WTC11 (cell line): ENCODE measurements around the gene ATG13. TPM values are rescaled to one million over a fixed set of nuclear protein-coding genes. Genes with fewer than 3 reads are reported as not detected.
A peak's percentile ranks its signal among the peaks of the same experiment; 100 is the strongest.

Experiments
- ATAC-seq: fragments of 200-7000 bp; cut with Tn5 transposase; 2 replicates; pipeline ENCODE4 v1.10.0; 2021; ENCODE audit warnings: mild to moderate bottlenecking, moderate library complexity
- CTCF ChIA-PET: fragments of 300-600 bp; sonication (Branson Sonifier 250); formaldehyde crosslinking; loops from one replicate; lab custom pipeline; 2021; ENCODE audit warnings: antibody characterized with exemption; lab: Charles Lee
- POLR2A ChIA-PET: fragments of 350-600 bp; sonication (Branson Sonifier 250); formaldehyde crosslinking; loops from one replicate; lab custom pipeline; 2021; ENCODE audit warnings: antibody characterized with exemption; lab: Charles Lee
- DNase-seq: peaks from one replicate; pipeline ENCODE4 v3.0.0; 2021; ENCODE audit warnings: low spot score
- H3K27ac Mint-ChIP-seq: 2 replicates; pipeline ENCODE4 v1.8.0; 2021; ENCODE audit warnings: mixed read lengths
- H3K27me3 Mint-ChIP-seq: 2 replicates; pipeline ENCODE4 v1.8.0; 2021; ENCODE audit warnings: low read depth, mild to moderate bottlenecking, moderate library complexity, mixed read lengths
- H3K36me3 Mint-ChIP-seq: 2 replicates; pipeline ENCODE4 v1.8.0; 2021; ENCODE audit warnings: mixed read lengths
- H3K4me1 Mint-ChIP-seq: 2 replicates; pipeline ENCODE4 v1.8.0; 2022; ENCODE audit warnings: mixed read lengths
- H3K4me3 Mint-ChIP-seq: 2 replicates; pipeline ENCODE4 v1.8.0; 2021; ENCODE audit warnings: mild to moderate bottlenecking, moderate library complexity, mixed read lengths
- H3K9me3 Mint-ChIP-seq: 2 replicates; pipeline ENCODE4 v1.8.0; 2021; ENCODE audit warnings: mixed read lengths
- AR ChIP-seq: fragments of 250-450 bp; sonication (Bioruptor Pico); IDR thresholded peaks from 2 replicates; pipeline ENCODE4 v1.9.0; 2021; ENCODE audit warnings: mild to moderate bottlenecking
- ARID4B ChIP-seq: sonication (generic); formaldehyde crosslinking; IDR thresholded peaks from 2 replicates; pipeline ENCODE4 v1.8.0; 2023; ENCODE audit warnings: missing genetic modification reagents, mild to moderate bottlenecking, borderline replicate concordance
- ATF6 ChIP-seq: sonication (generic); formaldehyde crosslinking; IDR thresholded peaks from 2 replicates; pipeline ENCODE4 v1.8.1; 2023; ENCODE audit warnings: mild to moderate bottlenecking, missing genetic modification reagents
- CBFB ChIP-seq: sonication (generic); formaldehyde crosslinking; IDR thresholded peaks from 2 replicates; pipeline ENCODE4 v1.8.1; 2022; ENCODE audit warnings: mild to moderate bottlenecking, low read depth, missing genetic modification reagents
- E2F5 ChIP-seq: sonication (generic); formaldehyde crosslinking; IDR thresholded peaks from 2 replicates; pipeline ENCODE4 v1.8.1; 2022; ENCODE audit warnings: mild to moderate bottlenecking, moderate library complexity, missing genetic modification reagents
- ELF4 ChIP-seq: sonication (generic); formaldehyde crosslinking; IDR thresholded peaks from 2 replicates; pipeline ENCODE4 v1.8.1; 2022; ENCODE audit warnings: low read depth, mild to moderate bottlenecking, moderate library complexity, missing genetic modification reagents
- HMGA2 ChIP-seq: fragments of 250-450 bp; sonication (Bioruptor Pico); IDR thresholded peaks from 2 replicates; pipeline ENCODE4 v1.4.0; 2021; ENCODE audit warnings: mild to moderate bottlenecking, moderate library complexity
- IRF2 ChIP-seq: sonication (generic); formaldehyde crosslinking; IDR thresholded peaks from 2 replicates; pipeline ENCODE4 v1.8.0; 2022; ENCODE audit warnings: low read depth, missing genetic modification reagents, borderline replicate concordance
- MAX ChIP-seq: sonication (generic); formaldehyde crosslinking; IDR thresholded peaks from 2 replicates; pipeline ENCODE4 v1.8.0; 2022; ENCODE audit warnings: mild to moderate bottlenecking, missing genetic modification reagents
- MYBL2 ChIP-seq: sonication (generic); formaldehyde crosslinking; IDR thresholded peaks from 2 replicates; pipeline ENCODE4 v1.8.1; 2023; ENCODE audit warnings: mild to moderate bottlenecking, moderate library complexity, missing genetic modification reagents
- NFE2L1 ChIP-seq: sonication (generic); formaldehyde crosslinking; IDR thresholded peaks from 2 replicates; pipeline ENCODE4 v1.8.1; 2023; ENCODE audit warnings: missing genetic modification reagents
- NFYB ChIP-seq: sonication (generic); formaldehyde crosslinking; conservative IDR thresholded peaks from 2 replicates; pipeline ENCODE4 v1.8.0; 2022; ENCODE audit warnings: low read depth, missing genetic modification reagents
- RORB ChIP-seq: fragments of 250-450 bp; sonication (Bioruptor Pico); IDR thresholded peaks from 2 replicates; pipeline ENCODE4 v1.9.0; 2021; ENCODE audit warnings: mild to moderate bottlenecking
- SP1 ChIP-seq: sonication (generic); formaldehyde crosslinking; conservative IDR thresholded peaks from 2 replicates; pipeline ENCODE4 v1.8.1; 2022; ENCODE audit warnings: missing genetic modification reagents
- TEAD4 ChIP-seq: sonication (generic); formaldehyde crosslinking; IDR thresholded peaks from 2 replicates; pipeline ENCODE4 v1.8.0; 2022; ENCODE audit warnings: mild to moderate bottlenecking, missing genetic modification reagents
- TP53 ChIP-seq: sonication (generic); formaldehyde crosslinking; IDR thresholded peaks from 2 replicates; pipeline ENCODE4 v1.8.1; 2023; ENCODE audit warnings: mild to moderate bottlenecking, missing genetic modification reagents
- USF2 ChIP-seq: sonication (generic); formaldehyde crosslinking; IDR thresholded peaks from 2 replicates; pipeline ENCODE4 v1.8.1; 2023; ENCODE audit warnings: mild to moderate bottlenecking, missing genetic modification reagents, moderate library complexity
- ZNF121 ChIP-seq: sonication (generic); formaldehyde crosslinking; IDR thresholded peaks from 2 replicates; pipeline ENCODE4 v1.8.0; 2023; ENCODE audit warnings: missing genetic modification reagents
- ZNF232 ChIP-seq: sonication (generic); formaldehyde crosslinking; IDR thresholded peaks from 2 replicates; pipeline ENCODE4 v1.8.0; 2022; ENCODE audit warnings: mild to moderate bottlenecking, missing genetic modification reagents
- ZNF263 ChIP-seq: sonication (generic); formaldehyde crosslinking; IDR thresholded peaks from 2 replicates; pipeline ENCODE4 v1.8.1; 2022; ENCODE audit warnings: low read depth, mild to moderate bottlenecking, moderate library complexity, missing genetic modification reagents
- ZNF317 ChIP-seq: sonication (generic); formaldehyde crosslinking; IDR thresholded peaks from 2 replicates; pipeline ENCODE4 v1.8.1; 2023; ENCODE audit warnings: low read depth, mild to moderate bottlenecking, moderate library complexity, missing genetic modification reagents, borderline replicate concordance
- total RNA-seq: library from RNA; stranded (reverse); gene quantifications from 3 replicates; pipeline ENCODE4 v1.2.3, GENCODE V29; 2021

Gene ATG13
- total RNA-seq, 1 experiment from 2014 or later = 85.4 TPM

GRCh38 chr11:46698597-46698996 is 81.2 kb downstream of the ATG13 start (continued):
- TF ChIP-seq AR = no peak
- TF ChIP-seq HMGA2 (CRISPR knock-in tag) = no peak
- TF ChIP-seq USF2 (CRISPR knock-in tag) = no peak
- TF ChIP-seq SP1 = no peak
- no peak for TF ChIP-seq ZNF121 (CRISPR knock-in tag)
- no peak for TF ChIP-seq ZNF317 (CRISPR knock-in tag)
- no peak for TF ChIP-seq TP53 (CRISPR knock-in tag)
- TF ChIP-seq, all 79 proteins: peak for 0

- no peaks in the 10 kb centered on the region for H3K9me3 Mint-ChIP-seq
- peak within 1 kb of the TSS; percentile 100 for H3K27ac Mint-ChIP-seq
- peak within 1 kb of the TSS; percentile 98 for H3K4me3 Mint-ChIP-seq
- ChIA-PET POLR2A (interaction anchor here (0.6 to 1.0 kb wide), 4 partner anchors 19 to 514 kb away, joined by 3 to 6 read pairs (median 4); partner anchors contain the start of genes DDB2 and F2), CTCF (interaction anchor here (0.8 to 2.4 kb wide), 13 partner anchors 13 to 479 kb away, joined by 3 to 8 read pairs (median 4); no protein-coding TSS in a partner anchor)
- peak; percentile 99 for DNase-seq
- no peaks in the 10 kb centered on the region for H3K27me3 Mint-ChIP-seq
- ATAC-seq = peak; percentile 89
- H3K36me3 Mint-ChIP-seq = peaks cover 29% of the 10 kb centered on the region
- H3K4me1 Mint-ChIP-seq = peaks cover 11% of the 10 kb centered on the region
- TF ChIP-seq USF2 (CRISPR knock-in tag) (peak; percentile 73), IRF2 (CRISPR knock-in tag) (no peak), ZNF317 (CRISPR knock-in tag) (no peak), TEAD4 (CRISPR knock-in tag) (no peak), E2F5 (CRISPR knock-in tag) (no peak), ZNF232 (CRISPR knock-in tag) (0 out of 2 replicates have a peak, but pooled peaks have one; percentile 42), CBFB (peak; percentile 48; the same call in 1 of the 2 replicates), ATF6 (no peak), NFE2L1 (CRISPR knock-in tag) (no peak), ZNF263 (no peak), ARID4B (CRISPR knock-in tag) (peak; percentile 47; the same call in 1 of the 2 replicates), TP53 (CRISPR knock-in tag) (no peak), NFYB (CRISPR knock-in tag) (no peak), ELF4 (CRISPR knock-in tag) (no peak), RORB (CRISPR knock-in tag) (no peak), MYBL2 (no peak), MAX (peak; percentile 27; the same call in 1 of the 2 replicates), SP1 (peak; percentile 94)
These were observed 83.1 kb downstream of the ATG13 start, which contains the start of the genes ARHGAP1 and ZNF408 for GRCh38 chr11:46700241-46701077. Gene ARHGAP1, minus strand, starts transcription at chr11:46700619. Its CDS starts 4,512 bp downstream, at chr11:46696107. Gene ZNF408, plus strand, starts transcription at chr11:46701031. Its CDS starts 17 bp downstream, at chr11:46701048.
